GF-D8 (cell line): ENCODE data around the gene HOXC9.

Source experiments
- DNase-seq: peaks from one replicate; lab custom pipeline; 2025; lab: John Stamatoyannopoulos, UW

The HOXC9 gene

GRCh38 chr12:54000116-54001114 lies at the start of gene HOXC9:
HOXC9 (plus strand) TSS chr12:54000161; CDS start chr12:54000189, 28 bp downstream.
- DNase-seq, result no peak

- no peak for DNase-seq
Measured at GRCh38 chr12:53950437-53950773, 49.6 kb upstream of the HOXC9 start.

GRCh38 chr12:53950789-53951576 lies 49.0 kb upstream of the HOXC9 start:
- DNase-seq, result no peak

- DNase-seq, result no peak
Measured at GRCh38 chr12:53951577-53952334, 48.2 kb upstream of the HOXC9 start.

GRCh38 chr12:53952335-53952694 lies 47.6 kb upstream of the HOXC9 start:
- no peak for DNase-seq

- DNase-seq, result no peak
Measured at GRCh38 chr12:53952871-53953734, 46.9 kb upstream of the HOXC9 start.

- no peak for DNase-seq
Measured at GRCh38 chr12:53953831-53954693, 45.9 kb upstream of the HOXC9 start.

- no peak for DNase-seq
Measured at GRCh38 chr12:53954694-53955035, 45.3 kb upstream of the HOXC9 start, which contains the start of gene HOXC12. HOXC12 (plus strand) TSS chr12:53954903; CDS start chr12:53954930, 27 bp downstream.

- no peak for DNase-seq
Measured at GRCh38 chr12:53955036-53955775, 44.8 kb upstream of the HOXC9 start.

- no peak for DNase-seq
Measured at GRCh38 chr12:53955776-53956250, 44.1 kb upstream of the HOXC9 start.

- DNase-seq, result peak; percentile 26
Measured at GRCh38 chr12:53956251-53956887, 43.6 kb upstream of the HOXC9 start.

- no peak for DNase-seq
Measured at GRCh38 chr12:53956914-53957536, 42.9 kb upstream of the HOXC9 start.

- DNase-seq, result no peak
Measured at GRCh38 chr12:53958128-53958527, 41.8 kb upstream of the HOXC9 start.

GRCh38 chr12:53959314-53959713 lies 40.6 kb upstream of the HOXC9 start:
- no peak for DNase-seq

- no peak for DNase-seq
Measured at GRCh38 chr12:53960187-53961024, 39.6 kb upstream of the HOXC9 start.

GRCh38 chr12:53961025-53961761 lies 38.8 kb upstream of the HOXC9 start:
- no peak for DNase-seq

GRCh38 chr12:53963005-53963404 lies 37.0 kb upstream of the HOXC9 start:
- no peak for DNase-seq
